HEK293 (cell line): ENCODE results near the gene OSCAR.

Source experiments
- CTCF ChIA-PET: fragments of 350-600 bp; formaldehyde crosslinking; extraction: SDS; loops from one replicate; lab custom pipeline; 2021; ENCODE audit warnings: antibody characterized with exemption; lab: Yijun Ruan, JAX
- POLR2A ChIA-PET: fragments of 300-600 bp; formaldehyde crosslinking; extraction: SDS; loops from one replicate; lab custom pipeline; 2020; ENCODE audit warnings: antibody characterized with exemption, inconsistent platforms; lab: Yijun Ruan, JAX
- H3K27ac ChIP-seq: fragments of 200-500 bp; sonication (Bioruptor generic); 2 replicates; pipeline ENCODE4 v1.5.1; 2014; ENCODE audit warnings: low read depth, low read length, control low read depth, inconsistent platforms; ENCODE audit errors: extremely low read depth
- H3K36me3 ChIP-seq, 2 experiments: fragments of 200-500 bp in 1 of 2; sonication (Bioruptor generic) in 1 of 2; 1 replicate in 1 of 2; 2 replicates in 1 of 2; pipeline ENCODE4 v1.5.1; 2014 to 2017; ENCODE audit warnings: inconsistent platforms in 2 of 2, low read length in 2 of 2; ENCODE audit not compliant: control insufficient read depth in 2 of 2, insufficient read depth in 1 of 2
- H3K4me1 ChIP-seq: fragments of 200-500 bp; sonication (Bioruptor generic); 2 replicates; pipeline ENCODE4 v1.5.1; 2014; ENCODE audit warnings: mild to moderate bottlenecking, low read length, inconsistent platforms; ENCODE audit not compliant: control insufficient read depth, insufficient read depth
- H3K4me3 ChIP-seq: 2 replicates; pipeline ENCODE4 v1.5.1; 2011; ENCODE audit warnings: low read depth, mild to moderate bottlenecking, control low read depth, low read length, moderate library complexity
- H3K9me3 ChIP-seq: fragments of 200-500 bp; sonication (Bioruptor generic); 2 replicates; pipeline ENCODE4 v1.5.1; 2014; ENCODE audit warnings: low read depth, low read length, inconsistent platforms; ENCODE audit not compliant: control insufficient read depth, insufficient read depth
- EGR2 ChIP-seq: fragments of 450-650 bp; formaldehyde crosslinking; IDR thresholded peaks from 2 replicates; pipeline ENCODE4 v1.5.1; 2016; ENCODE audit warnings: low read depth, missing biosample characterization, missing genetic modification characterization
- GLI4 ChIP-seq: fragments of 450-650 bp; formaldehyde crosslinking; IDR thresholded peaks from 2 replicates; pipeline ENCODE4 v1.5.1; 2016; ENCODE audit warnings: missing biosample characterization, missing genetic modification characterization
- GLIS1 ChIP-seq: fragments of 450-650 bp; formaldehyde crosslinking; IDR thresholded peaks from 2 replicates; pipeline ENCODE4 v1.5.1; 2016; ENCODE audit warnings: missing biosample characterization, missing genetic modification characterization
- HOXD13 ChIP-seq: sonication (generic); formaldehyde crosslinking; IDR thresholded peaks from 2 replicates; pipeline ENCODE4 v1.8.0; 2022; ENCODE audit warnings: missing genetic modification reagents, borderline replicate concordance
- KLF10 ChIP-seq: fragments of 450-650 bp; IDR thresholded peaks from 2 replicates; pipeline ENCODE4 v1.5.1; 2018; ENCODE audit warnings: missing biosample characterization, mild to moderate bottlenecking, missing genetic modification characterization
- MYNN ChIP-seq: fragments of 450-650 bp; formaldehyde crosslinking; IDR thresholded peaks from 2 replicates; pipeline ENCODE4 v1.5.1; 2016; ENCODE audit warnings: missing biosample characterization, missing genetic modification characterization, borderline replicate concordance
- RBAK ChIP-seq: fragments of 450-650 bp; formaldehyde crosslinking; IDR thresholded peaks from 2 replicates; pipeline ENCODE4 v1.5.1; 2016; ENCODE audit warnings: missing biosample characterization, missing genetic modification characterization
- SP2 ChIP-seq: fragments of 450-650 bp; formaldehyde crosslinking; IDR thresholded peaks from 2 replicates; pipeline ENCODE4 v1.5.1; 2016; ENCODE audit warnings: missing biosample characterization, missing genetic modification characterization
- SP7 ChIP-seq: fragments of 450-650 bp; formaldehyde crosslinking; IDR thresholded peaks from 2 replicates; pipeline ENCODE4 v1.5.1; 2016; ENCODE audit warnings: missing biosample characterization, missing genetic modification characterization
- TRIM28 ChIP-seq: IDR thresholded peaks from 2 replicates; pipeline ENCODE4 v1.6.1; 2011; ENCODE audit warnings: low read length, control low read depth, borderline replicate concordance
- YY1 ChIP-seq: fragments of 450-650 bp; formaldehyde crosslinking; IDR thresholded peaks from 2 replicates; pipeline ENCODE4 v1.5.1; 2018; ENCODE audit warnings: missing biosample characterization, missing genetic modification characterization
- ZBTB17 ChIP-seq: fragments of 450-650 bp; formaldehyde crosslinking; IDR thresholded peaks from 2 replicates; pipeline ENCODE4 v1.5.1; 2016; ENCODE audit warnings: missing biosample characterization, missing genetic modification characterization
- ZBTB8A ChIP-seq: fragments of 450-650 bp; formaldehyde crosslinking; IDR thresholded peaks from 2 replicates; pipeline ENCODE4 v1.5.1; 2016; ENCODE audit warnings: missing biosample characterization, missing genetic modification characterization
- ZEB2 ChIP-seq: fragments of 450-650 bp; formaldehyde crosslinking; IDR thresholded peaks from 2 replicates; pipeline ENCODE4 v1.5.1; 2016; ENCODE audit warnings: missing biosample characterization, missing genetic modification characterization
- ZNF121 ChIP-seq: fragments of 450-650 bp; formaldehyde crosslinking; IDR thresholded peaks from 2 replicates; pipeline ENCODE4 v1.5.1; 2016; ENCODE audit warnings: missing biosample characterization, missing genetic modification characterization
- ZNF19 ChIP-seq: fragments of 450-650 bp; formaldehyde crosslinking; IDR thresholded peaks from 2 replicates; pipeline ENCODE4; 2016; ENCODE audit warnings: missing biosample characterization, missing genetic modification characterization, low read depth
- ZNF24 ChIP-seq: fragments of 450-650 bp; formaldehyde crosslinking; IDR thresholded peaks from 2 replicates; pipeline ENCODE4 v1.5.1; 2016; ENCODE audit warnings: missing biosample characterization, missing genetic modification characterization
- ZNF350 ChIP-seq: fragments of 450-650 bp; formaldehyde crosslinking; IDR thresholded peaks from 2 replicates; pipeline ENCODE4 v1.5.0; 2017; ENCODE audit warnings: missing biosample characterization, mild to moderate bottlenecking, missing genetic modification characterization
- ZNF707 ChIP-seq: fragments of 450-650 bp; formaldehyde crosslinking; IDR thresholded peaks from 2 replicates; pipeline ENCODE4 v1.5.1; 2016; ENCODE audit warnings: missing biosample characterization, missing genetic modification characterization
- ZNF768 ChIP-seq: fragments of 450-650 bp; formaldehyde crosslinking; IDR thresholded peaks from 2 replicates; pipeline ENCODE4 v1.5.1; 2018; ENCODE audit warnings: missing biosample characterization, mild to moderate bottlenecking, missing genetic modification characterization
- ZSCAN30 ChIP-seq: fragments of 450-650 bp; IDR thresholded peaks from 2 replicates; pipeline ENCODE4 v1.5.1; 2018; ENCODE audit warnings: missing biosample characterization, mild to moderate bottlenecking, missing genetic modification characterization, moderate library complexity
- TF ChIP-seq, protein P1 (sequence below): fragments of 450-650 bp; IDR thresholded peaks from 2 replicates; pipeline ENCODE4 v1.5.1; 2018; ENCODE audit warnings: missing biosample characterization, mild to moderate bottlenecking, missing genetic modification characterization
- TF ChIP-seq, protein P2 (sequence below): fragments of 450-650 bp; IDR thresholded peaks from 2 replicates; pipeline ENCODE4 v1.5.1; 2018; ENCODE audit warnings: missing biosample characterization, missing genetic modification characterization
- TF ChIP-seq, protein P3 (sequence below): fragments of 450-650 bp; formaldehyde crosslinking; IDR thresholded peaks from 2 replicates; pipeline ENCODE4 v1.5.1; 2016; ENCODE audit warnings: missing biosample characterization, missing genetic modification characterization
- TF ChIP-seq, protein P4 (sequence below): fragments of 450-650 bp; formaldehyde crosslinking; IDR thresholded peaks from 2 replicates; pipeline ENCODE4 v1.5.1; 2017; ENCODE audit warnings: missing biosample characterization, missing genetic modification characterization
- TF ChIP-seq, protein P5 (sequence below): fragments of 450-650 bp; formaldehyde crosslinking; optimal IDR thresholded peaks from 2 replicates; pipeline ENCODE3; 2016; ENCODE audit warnings: missing biosample characterization, mild to moderate bottlenecking, missing genetic modification characterization

Gene OSCAR

DNA sequence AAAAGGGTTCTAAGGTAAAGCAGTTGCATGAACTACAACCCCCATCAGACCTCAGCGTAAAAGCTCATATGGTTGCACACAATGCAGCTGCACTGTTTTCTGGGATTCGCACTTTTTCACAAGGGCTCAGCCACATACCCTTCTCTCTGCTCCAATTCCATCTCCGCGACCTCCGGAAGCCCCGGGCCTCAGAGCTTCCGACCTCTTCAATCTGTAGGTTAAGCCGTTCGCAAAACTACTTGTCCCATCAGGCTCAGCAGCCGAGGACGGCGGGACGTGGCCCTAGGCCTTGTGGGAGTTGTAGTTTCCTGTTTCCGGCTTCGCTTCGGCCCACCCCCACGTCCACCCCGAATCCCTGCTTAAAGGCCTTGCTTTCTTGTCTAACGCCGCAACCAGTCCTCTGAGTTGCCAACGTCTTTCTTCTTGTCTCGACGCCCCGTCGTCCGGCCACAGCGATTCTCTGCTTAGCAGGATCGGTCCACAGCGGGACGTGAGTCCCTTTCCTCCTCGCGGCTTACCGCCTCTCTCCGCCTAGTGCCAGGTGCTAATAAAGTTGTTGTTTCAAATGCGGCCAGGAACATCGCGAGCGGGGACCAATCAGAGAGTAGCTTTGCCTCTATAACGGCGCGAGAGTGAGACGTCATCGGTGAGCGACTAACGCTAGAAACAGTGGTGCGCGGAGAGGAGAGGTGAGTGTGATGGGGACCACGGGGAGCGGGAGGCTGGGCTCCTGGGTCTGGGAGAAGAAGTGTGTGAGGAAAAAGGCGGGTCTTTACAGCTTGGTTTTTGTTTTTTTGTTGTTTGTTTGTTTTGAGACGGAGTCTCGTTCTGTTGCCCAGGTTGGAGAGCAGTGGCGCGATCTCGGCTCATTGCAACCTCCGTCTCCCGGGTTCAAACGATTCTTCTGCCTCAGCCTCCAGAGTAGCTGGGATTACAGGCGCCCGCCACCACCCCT is 14.8 kb upstream of the OSCAR start, which contains the start of the genes PRPF31 and TFPT:
Gene PRPF31, plus strand, starts transcription at position 646 of the 955 bp plus-strand sequence. CDS start 2,525 bp downstream, outside the sequence.
Gene TFPT, minus strand, starts transcription at position 549 of the 955 bp plus-strand sequence. Its CDS starts 388 bp downstream, at position 161.
- POLR2A ChIA-PET = interaction anchor here (0.5 to 6.2 kb wide), 21 partner anchors 8 to 1380 kb away, joined by 3 to 116 read pairs (median 5); partner anchors contain the start of genes CNOT3, LENG1, LENG8 and MBOAT7
- CTCF ChIA-PET = interaction anchor here (0.6 to 1.5 kb wide), 6 partner anchors 22 to 272 kb away, joined by 3 read pairs; partner anchors contain the start of gene MBOAT7
- Histone ChIP-seq H3K27ac (peak within 1 kb of the TSS; percentile 80), H3K4me1 (peaks cover 7% of the 10 kb centered on the region), H3K9me3 (no peaks in the 10 kb centered on the region), H3K36me3 (peaks cover 42 to 52% of the 10 kb centered on the region in 2 experiments), H3K4me3 (peak within 1 kb of the TSS; percentile 95)
- TF ChIP-seq KLF10 (0 out of 2 replicates have a peak, but pooled peaks have one; percentile 28), YY1 (tag by site-specific recombination) (peak; percentile 79), ZSCAN30 (tag by site-specific recombination) (peak; percentile 97), ZNF350 (no peak), SP2 (tag by site-specific recombination) (peak; percentile 90), SP7 (peak; percentile 95), ZEB2 (peak; percentile 80; the same call in 1 of the 2 replicates), GLI4 (tag by site-specific recombination) (peak; percentile 96), ZNF707 (no peak), ZNF24 (peak; percentile 89), HOXD13 (peak; percentile 100), EGR2 (peak; percentile 74), ZNF121 (tag by site-specific recombination) (peak; percentile 42; the same call in 1 of the 2 replicates), GLIS1 (peak; percentile 33), ZBTB17 (tag by site-specific recombination) (peak; percentile 98), MYNN (tag by site-specific recombination) (peak; percentile 44; the same call in 1 of the 2 replicates), ZNF19 (tag by site-specific recombination) (0 out of 2 replicates have a peak, but pooled peaks have one; percentile 16), ZNF768 (no peak), RBAK (no peak; the same call in 1 of the 2 replicates), ZBTB8A (tag by site-specific recombination) (peak; percentile 41), TRIM28 (peak; percentile 95)
- TF ChIP-seq, protein P1, sequence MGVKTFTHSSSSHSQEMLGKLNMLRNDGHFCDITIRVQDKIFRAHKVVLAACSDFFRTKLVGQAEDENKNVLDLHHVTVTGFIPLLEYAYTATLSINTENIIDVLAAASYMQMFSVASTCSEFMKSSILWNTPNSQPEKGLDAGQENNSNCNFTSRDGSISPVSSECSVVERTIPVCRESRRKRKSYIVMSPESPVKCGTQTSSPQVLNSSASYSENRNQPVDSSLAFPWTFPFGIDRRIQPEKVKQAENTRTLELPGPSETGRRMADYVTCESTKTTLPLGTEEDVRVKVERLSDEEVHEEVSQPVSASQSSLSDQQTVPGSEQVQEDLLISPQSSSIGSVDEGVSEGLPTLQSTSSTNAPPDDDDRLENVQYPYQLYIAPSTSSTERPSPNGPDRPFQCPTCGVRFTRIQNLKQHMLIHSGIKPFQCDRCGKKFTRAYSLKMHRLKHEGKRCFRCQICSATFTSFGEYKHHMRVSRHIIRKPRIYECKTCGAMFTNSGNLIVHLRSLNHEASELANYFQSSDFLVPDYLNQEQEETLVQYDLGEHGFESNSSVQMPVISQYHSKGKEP (tag by site-specific recombination) = 0 out of 2 replicates have a peak, but pooled peaks have one; percentile 15
- TF ChIP-seq, protein P2, sequence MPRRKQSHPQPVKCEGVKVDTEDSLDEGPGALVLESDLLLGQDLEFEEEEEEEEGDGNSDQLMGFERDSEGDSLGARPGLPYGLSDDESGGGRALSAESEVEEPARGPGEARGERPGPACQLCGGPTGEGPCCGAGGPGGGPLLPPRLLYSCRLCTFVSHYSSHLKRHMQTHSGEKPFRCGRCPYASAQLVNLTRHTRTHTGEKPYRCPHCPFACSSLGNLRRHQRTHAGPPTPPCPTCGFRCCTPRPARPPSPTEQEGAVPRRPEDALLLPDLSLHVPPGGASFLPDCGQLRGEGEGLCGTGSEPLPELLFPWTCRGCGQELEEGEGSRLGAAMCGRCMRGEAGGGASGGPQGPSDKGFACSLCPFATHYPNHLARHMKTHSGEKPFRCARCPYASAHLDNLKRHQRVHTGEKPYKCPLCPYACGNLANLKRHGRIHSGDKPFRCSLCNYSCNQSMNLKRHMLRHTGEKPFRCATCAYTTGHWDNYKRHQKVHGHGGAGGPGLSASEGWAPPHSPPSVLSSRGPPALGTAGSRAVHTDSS (tag by site-specific recombination) = peak; percentile 40; the same call in 1 of the 2 replicates
- TF ChIP-seq, protein P3, sequence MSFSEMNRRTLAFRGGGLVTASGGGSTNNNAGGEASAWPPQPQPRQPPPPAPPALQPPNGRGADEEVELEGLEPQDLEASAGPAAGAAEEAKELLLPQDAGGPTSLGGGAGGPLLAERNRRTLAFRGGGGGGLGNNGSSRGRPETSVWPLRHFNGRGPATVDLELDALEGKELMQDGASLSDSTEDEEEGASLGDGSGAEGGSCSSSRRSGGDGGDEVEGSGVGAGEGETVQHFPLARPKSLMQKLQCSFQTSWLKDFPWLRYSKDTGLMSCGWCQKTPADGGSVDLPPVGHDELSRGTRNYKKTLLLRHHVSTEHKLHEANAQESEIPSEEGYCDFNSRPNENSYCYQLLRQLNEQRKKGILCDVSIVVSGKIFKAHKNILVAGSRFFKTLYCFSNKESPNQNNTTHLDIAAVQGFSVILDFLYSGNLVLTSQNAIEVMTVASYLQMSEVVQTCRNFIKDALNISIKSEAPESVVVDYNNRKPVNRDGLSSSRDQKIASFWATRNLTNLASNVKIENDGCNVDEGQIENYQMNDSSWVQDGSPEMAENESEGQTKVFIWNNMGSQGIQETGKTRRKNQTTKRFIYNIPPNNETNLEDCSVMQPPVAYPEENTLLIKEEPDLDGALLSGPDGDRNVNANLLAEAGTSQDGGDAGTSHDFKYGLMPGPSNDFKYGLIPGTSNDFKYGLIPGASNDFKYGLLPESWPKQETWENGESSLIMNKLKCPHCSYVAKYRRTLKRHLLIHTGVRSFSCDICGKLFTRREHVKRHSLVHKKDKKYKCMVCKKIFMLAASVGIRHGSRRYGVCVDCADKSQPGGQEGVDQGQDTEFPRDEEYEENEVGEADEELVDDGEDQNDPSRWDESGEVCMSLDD = peak; percentile 57; the same call in 1 of the 2 replicates
- TF ChIP-seq, protein P4, sequence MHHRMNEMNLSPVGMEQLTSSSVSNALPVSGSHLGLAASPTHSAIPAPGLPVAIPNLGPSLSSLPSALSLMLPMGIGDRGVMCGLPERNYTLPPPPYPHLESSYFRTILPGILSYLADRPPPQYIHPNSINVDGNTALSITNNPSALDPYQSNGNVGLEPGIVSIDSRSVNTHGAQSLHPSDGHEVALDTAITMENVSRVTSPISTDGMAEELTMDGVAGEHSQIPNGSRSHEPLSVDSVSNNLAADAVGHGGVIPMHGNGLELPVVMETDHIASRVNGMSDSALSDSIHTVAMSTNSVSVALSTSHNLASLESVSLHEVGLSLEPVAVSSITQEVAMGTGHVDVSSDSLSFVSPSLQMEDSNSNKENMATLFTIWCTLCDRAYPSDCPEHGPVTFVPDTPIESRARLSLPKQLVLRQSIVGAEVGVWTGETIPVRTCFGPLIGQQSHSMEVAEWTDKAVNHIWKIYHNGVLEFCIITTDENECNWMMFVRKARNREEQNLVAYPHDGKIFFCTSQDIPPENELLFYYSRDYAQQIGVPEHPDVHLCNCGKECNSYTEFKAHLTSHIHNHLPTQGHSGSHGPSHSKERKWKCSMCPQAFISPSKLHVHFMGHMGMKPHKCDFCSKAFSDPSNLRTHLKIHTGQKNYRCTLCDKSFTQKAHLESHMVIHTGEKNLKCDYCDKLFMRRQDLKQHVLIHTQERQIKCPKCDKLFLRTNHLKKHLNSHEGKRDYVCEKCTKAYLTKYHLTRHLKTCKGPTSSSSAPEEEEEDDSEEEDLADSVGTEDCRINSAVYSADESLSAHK (tag by site-specific recombination) = peak; percentile 59
- TF ChIP-seq, protein P5, sequence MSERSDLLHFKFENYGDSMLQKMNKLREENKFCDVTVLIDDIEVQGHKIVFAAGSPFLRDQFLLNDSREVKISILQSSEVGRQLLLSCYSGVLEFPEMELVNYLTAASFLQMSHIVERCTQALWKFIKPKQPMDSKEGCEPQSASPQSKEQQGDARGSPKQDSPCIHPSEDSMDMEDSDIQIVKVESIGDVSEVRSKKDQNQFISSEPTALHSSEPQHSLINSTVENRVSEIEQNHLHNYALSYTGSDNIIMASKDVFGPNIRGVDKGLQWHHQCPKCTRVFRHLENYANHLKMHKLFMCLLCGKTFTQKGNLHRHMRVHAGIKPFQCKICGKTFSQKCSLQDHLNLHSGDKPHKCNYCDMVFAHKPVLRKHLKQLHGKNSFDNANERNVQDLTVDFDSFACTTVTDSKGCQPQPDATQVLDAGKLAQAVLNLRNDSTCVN = peak; percentile 57
